HG03521 (cell line): Measurements from ENCODE around the gene PTPRD.

Experiments used
- ATAC-seq: cut with Tn5 transposase; IDR thresholded peaks from one replicate; pipeline ENCODE4 v1.9.1; 2021; ENCODE audit warnings: mild to moderate bottlenecking, moderate library complexity; ENCODE audit not compliant: unreplicated experiment

The PTPRD gene

DNA sequence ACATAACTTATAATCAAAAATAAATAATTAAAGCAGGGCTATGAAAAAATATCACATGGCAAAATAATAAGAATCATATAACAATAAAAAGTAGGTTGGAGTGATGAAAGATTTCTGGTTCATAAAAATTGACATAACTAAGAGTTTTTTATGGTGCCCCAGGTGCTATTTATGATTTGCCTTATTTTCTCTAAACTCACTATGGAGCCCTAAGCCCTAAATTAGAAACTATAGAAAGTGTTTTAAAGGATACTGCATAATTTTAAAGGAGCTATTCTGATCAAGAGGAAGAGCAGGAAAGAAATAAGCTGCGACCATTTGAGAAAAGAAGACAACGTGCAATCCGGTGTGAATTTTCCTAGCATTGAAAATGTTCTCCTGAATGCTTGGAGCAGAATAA is 2178.2 kb downstream of the PTPRD start:
- ATAC-seq: no peak

- no peak for ATAC-seq
Measured at GRCh38 chr9:8432224-8432623, 2180.6 kb downstream of the PTPRD start.

GRCh38 chr9:8431505-8431904 is 2181.3 kb downstream of the PTPRD start:
- ATAC-seq: no peak

- no peak for ATAC-seq
Measured at GRCh38 chr9:8430945-8431344, 2181.9 kb downstream of the PTPRD start.

DNA sequence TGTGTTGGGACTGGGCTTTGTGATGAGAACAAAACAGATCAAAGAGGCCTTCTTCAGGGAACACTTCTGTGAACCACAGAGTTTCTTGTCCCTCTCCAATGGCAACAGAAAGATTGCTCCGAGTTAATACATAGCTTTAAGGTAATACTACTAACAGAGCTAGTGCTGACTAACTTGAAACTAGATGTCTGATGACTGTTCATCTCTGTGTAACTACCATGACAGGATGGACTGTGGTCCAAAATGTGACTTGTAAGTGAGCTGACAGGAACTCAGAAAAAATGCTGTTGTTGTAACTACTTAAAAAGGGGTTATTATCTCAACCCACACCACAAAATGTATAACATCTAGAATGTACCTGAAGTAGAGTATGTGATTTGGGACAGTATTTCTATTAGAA is 2183.0 kb downstream of the PTPRD start:
- ATAC-seq: no peak

DNA sequence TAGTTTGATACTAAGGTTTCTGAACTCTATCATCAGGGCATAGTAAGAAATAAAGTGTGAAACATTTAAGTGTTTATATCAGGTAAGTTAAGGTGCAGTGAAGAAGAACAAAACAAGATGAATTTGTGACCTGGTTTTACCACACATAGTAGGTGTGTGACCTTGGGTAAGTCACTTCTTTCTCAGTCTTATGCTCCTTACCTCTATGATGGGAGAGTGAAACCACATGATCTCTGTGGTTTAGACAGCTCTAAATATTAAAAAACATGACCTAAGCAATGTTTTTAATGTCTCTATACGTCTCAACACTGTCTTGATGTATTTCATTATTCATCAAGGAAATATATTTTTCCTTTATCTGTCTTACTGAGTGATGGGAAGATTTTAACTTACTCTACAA is 2183.6 kb downstream of the PTPRD start:
- no peak for ATAC-seq

DNA sequence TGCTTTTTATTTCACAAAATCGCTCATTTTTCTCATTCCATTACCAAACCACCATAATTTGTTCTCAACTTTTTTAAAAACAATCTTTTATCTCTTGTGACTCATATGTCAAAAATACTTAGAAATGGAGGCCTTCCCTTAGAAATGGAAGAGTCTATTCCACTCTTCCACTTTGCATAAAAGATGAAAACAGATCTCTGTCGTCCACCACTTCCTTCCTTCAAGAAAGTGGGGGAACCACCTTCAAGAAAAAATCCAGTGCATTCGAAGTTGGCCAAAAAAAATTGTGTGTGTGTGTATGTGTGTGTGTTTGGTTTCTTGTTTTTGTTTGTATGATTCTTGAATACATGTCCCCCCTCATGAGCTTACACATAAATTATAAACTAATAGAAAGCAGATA is 2184.4 kb downstream of the PTPRD start:
- ATAC-seq: no peak

DNA sequence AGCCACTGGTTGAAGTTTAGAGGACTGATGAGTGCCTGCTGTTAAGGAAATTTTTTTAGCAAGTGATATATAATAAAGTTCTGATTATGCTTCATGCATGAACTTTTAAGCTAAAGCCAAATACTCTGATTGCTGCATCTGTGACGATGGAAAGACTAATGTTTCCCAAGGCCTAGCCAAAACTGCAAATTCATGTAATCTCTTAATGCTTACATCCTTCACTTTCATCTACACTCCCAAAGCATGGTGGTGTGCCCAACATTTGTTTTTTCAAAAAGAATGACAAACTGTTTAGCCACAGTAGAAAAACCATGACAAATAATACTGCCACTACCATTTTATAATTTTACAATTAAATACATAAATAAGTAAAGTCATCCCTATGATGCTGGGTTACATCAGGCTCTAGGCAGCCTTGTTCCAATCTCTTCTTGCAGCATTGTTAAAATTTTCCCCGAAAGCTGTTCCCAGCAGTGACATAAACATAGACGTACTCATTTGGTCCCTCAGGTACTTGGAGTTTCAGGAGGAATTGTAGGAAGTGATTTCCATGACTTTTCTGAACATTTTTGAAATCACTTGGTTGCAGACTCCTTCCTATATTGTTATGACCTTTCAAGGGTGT is 2187.9 kb downstream of the PTPRD start:
- no peak for ATAC-seq

DNA sequence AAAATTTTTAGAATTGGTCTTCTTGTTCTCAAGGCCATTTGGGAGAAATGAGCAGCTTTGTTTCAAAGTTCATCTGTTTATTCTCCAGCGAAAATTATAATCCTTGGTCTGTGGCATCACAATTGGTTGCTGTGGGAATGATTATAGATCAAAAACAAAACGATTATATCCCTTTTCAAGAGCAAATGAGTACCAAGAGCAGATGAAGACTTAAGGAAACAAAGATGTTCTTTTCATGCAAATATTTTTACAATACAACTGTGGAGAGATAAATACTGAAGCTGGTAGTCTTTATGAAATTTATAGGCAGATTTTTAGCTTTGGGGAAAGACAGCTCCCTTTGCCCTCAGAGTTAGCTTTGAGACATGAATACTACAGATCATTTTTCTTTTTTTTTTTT is 2192.4 kb downstream of the PTPRD start:
- no peak for ATAC-seq

DNA sequence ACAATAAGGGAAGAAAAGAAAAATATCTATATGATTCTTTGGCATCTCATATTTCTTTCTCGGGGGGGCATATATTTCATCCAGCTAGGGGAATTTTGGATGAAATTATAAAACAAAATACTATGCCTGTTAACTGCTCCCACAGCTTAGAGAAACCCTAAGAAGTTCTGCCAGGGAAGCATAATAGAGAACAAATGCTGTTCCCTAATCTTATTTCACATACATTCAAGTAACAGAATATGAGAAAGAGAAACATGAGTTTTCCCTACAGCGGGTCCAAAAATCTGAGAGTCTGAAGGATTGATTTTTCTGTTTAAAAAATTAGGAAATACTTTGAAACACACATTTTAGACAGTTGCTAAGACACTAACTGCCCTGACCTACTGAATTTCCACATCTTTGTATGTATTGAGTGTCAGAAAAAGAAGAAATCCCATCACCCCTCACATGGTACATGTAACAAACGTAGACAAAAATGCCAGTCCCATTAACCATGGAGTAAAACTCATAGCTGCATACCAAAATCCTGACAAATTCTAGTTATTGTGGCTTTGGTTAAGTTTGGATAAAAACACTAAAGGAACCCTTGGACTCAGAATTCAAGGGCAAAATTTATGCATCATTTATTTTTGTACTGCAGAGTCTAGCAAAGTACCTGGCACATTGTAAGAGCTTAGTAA is 2193.1 kb downstream of the PTPRD start:
- ATAC-seq: no peak

- ATAC-seq: no peak
Measured at GRCh38 chr9:8417341-8417740, 2195.5 kb downstream of the PTPRD start.

GRCh38 chr9:8412327-8412726 is 2200.5 kb downstream of the PTPRD start:
- ATAC-seq: no peak

DNA sequence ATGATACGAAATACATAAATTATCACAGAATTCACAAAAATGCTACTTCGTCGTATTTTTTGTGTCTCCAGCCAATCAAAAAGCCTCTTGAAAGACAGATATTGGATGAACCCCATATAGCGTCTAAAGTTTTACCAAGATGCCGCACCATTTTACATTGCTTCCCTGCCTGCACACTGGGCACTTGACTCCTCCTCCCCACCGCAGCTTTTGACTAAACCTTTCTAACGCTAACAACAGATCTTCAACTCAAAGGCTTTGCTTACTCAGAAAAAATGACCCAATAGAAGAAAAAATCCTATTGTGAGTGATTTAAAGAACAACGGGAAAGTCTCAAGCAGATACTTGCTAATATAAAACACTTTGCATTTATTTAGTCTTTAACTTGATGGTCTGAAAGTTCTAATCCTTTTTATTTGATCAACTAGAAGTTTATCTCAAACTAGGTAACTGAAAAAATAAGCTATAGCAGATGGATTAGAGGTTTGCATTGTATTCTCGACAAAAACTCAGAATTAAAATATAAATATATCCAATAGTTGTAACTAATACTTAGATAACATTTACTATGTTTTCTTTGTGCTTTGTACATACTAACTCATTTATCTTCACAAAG is 2204.1 kb downstream of the PTPRD start:
- no peak for ATAC-seq

DNA sequence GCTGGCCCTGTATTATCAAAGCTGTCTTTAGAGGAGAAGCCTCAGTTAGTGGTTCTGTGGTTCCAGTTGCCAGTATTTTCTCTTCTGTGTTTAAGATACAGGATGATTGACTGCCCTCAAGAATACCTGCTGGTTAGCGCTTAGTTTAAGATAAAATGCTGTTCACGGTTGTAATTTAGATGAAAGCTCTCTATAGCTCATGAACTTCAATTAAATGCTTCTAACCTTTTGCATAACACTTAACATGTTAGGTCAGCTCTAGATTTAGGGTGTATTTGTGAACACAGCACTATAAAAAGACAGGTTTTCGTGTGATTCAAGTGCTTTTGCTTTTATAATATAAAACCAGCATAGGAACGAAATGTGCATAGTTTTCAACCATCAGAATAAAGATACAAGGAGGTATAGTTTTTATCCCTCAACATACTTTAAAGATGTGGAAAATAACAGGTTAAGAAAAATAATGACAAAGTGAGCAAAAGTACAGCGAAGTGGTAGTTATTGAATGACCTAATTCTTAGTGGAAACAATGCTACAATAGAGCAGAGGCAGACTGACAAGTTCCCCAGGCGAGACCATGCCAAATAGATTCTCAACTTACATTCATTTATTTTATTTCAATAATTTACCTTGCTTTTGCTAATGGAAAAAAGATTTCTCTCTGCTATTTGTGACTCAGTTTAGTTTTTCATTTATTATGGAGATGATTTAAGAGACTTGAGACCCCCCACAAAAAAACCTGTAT is 2210.7 kb downstream of the PTPRD start:
- ATAC-seq: no peak

- ATAC-seq: no peak
Measured at GRCh38 chr9:8400378-8400777, 2212.4 kb downstream of the PTPRD start.

DNA sequence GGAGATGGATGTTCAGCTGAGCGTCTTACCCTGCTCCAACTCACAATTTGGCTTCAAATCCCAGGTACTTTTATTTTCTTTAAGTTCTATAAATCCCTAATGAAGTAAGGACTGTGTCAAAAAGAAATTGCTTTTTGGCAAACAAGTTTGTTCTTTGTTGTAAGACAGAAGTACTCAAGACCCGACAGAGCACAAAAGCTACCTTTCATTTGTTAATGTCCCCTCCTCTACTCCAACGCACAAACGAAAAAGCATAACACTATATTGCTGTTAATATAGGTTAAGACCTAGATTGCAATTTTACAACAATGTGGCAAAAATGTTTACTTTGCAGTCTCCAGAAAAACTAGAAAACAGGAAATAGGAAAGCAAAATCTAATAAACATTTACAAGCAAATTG is 2217.8 kb downstream of the PTPRD start:
- ATAC-seq: no peak

DNA sequence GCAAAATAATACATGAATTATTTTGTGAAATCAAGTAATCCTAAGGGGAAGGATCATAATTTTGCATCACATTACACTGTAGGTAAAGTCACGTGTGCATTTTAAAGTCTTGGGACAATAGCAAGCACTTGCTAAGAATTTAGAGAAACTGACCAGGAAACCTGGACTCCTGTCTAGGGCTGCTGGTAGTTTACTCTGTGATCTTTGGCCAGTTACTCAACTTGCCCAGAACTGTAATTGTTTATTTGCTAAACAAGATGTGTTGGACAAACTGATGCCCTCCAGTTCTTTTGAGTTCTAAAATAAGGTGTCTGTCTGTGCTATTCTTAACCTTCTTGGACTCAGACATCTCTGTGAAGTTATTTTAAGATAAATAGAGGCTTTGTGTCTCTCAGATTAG is 2218.5 kb downstream of the PTPRD start:
- no peak for ATAC-seq

GRCh38 chr9:8392866-8393265 is 2219.9 kb downstream of the PTPRD start:
- no peak for ATAC-seq

GRCh38 chr9:8391566-8391965 is 2221.2 kb downstream of the PTPRD start:
- no peak for ATAC-seq

DNA sequence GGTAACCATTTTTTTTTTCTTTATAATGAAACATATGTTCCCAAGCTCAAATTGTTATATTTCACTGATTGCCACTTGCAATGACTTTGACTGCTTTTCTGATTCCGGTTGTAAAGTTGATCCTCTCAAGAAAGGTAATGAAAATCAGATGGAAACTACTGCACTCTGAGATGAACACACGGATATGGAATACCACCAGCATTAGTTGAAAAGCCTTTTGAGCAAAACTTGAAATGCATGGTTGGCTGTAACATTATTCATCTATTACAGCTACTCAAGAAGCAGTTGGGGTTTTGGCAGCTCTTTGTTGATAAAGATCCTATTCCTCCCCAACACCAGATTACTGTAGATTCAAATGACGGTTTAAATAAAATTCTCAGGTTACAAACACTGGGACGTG is 2221.7 kb downstream of the PTPRD start:
- ATAC-seq: no peak

DNA sequence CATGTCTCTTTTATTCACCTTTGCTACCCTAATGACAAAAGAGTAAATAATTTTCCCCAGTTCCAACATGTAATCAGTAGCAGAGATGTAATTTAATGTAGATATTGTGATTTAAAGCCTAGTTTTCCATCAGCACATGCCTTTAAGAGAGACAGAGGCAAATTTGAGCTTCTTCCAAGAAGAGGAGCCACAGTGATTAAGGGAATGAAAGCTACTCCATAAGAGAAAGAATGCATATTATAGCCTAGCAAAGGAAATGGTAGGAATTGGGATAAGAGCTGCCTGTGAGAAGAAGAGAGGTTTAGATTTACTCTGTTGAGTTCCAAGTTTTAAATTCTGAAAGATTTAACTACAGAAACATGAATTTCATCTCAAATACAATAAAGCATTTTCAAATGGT is 2222.2 kb downstream of the PTPRD start:
- no peak for ATAC-seq

DNA sequence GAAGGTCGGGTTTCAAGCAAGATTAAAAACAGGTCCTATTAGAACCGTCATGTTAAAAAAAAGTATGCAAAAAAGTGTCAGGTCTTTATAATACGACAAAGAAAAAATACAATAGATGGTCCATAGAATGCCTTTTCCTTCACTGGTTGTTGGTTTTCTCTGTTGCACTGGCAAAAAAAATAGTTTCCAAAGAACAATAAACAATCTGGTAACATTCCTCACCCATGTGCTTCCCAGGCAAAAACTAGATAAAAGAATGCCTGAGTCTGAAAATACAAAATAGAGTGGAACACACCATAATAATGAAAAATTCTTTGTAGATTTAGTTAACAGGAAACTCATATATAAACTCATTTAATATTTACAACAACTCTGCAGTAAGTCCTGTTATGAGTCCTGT is 2223.3 kb downstream of the PTPRD start:
- ATAC-seq: no peak
